SK-N-MC (cell line): Measurements from ENCODE around the gene SERBP1.

ENCODE experiments used
- EZH2 ChIP-seq: fragments of 200-600 bp; sonication (generic); IDR thresholded peaks from one replicate; pipeline ENCODE4 v1.6.1; 2017; ENCODE audit warnings: antibody characterized with exemption
- POLR2AphosphoS5 ChIP-seq: IDR thresholded peaks from 2 replicates; pipeline ENCODE4 v1.6.1; 2012; ENCODE audit warnings: mild to moderate bottlenecking, low read depth, low read length, borderline replicate concordance

GRCh38 chr1:67418839-67419586, 11.2 kb downstream of the SERBP1 start:
- no peak for TF ChIP-seq EZH2
- no peak for TF ChIP-seq POLR2AphosphoS5
